HCT116 (cell line): Measurements from ENCODE around the gene VPS41. TPM values are rescaled to one million over a fixed set of nuclear protein-coding genes. Genes with fewer than 3 reads are reported as not detected.

Experiments used
- ATAC-seq: fragments of 200-7000 bp; cut with Tn5 transposase; 2 replicates; pipeline ENCODE4 v1.9.1; 2020; ENCODE audit warnings: mild to moderate bottlenecking, moderate library complexity
- BruUV-seq: library from RNA; stranded (reverse); fragments of 400-500 nt; replicated peaks from 2 replicates; lab custom pipeline; 2021; lab: Mats Ljungman, UMichigan
- CTCF ChIA-PET: fragments of 300-600 bp; sonication (Branson Sonifier 250); formaldehyde crosslinking; loops from one replicate; lab custom pipeline; 2021; ENCODE audit warnings: antibody characterized with exemption; lab: Charles Lee
- POLR2A ChIA-PET: fragments of 300-600, 350-600 bp; sonication (Branson Sonifier 250); formaldehyde crosslinking; loops from one replicate; lab custom pipeline; 2021; ENCODE audit warnings: antibody characterized with exemption; lab: Charles Lee
- RAD21 ChIA-PET, 2 experiments: fragments of 300-600 bp; sonication (Branson Sonifier 250); formaldehyde crosslinking; loops; one replicate each; lab custom pipeline; 2023; ENCODE audit warnings: low total read pairs in 2 of 2; ENCODE audit not compliant: uncharacterized antibody in 2 of 2, unreplicated experiment in 2 of 2, low non-redundant PET in 1 of 2; lab: Charles Lee
- DNase-seq: peaks from one replicate; pipeline ENCODE4 v3.0.0-alpha.2; 2010; ENCODE audit warnings: low read depth, low spot score
- H2AFZ ChIP-seq: fragments of 200-600 bp; shearing (Covaris generic), sonication (generic); 2 replicates; pipeline ENCODE4 v1.6.1; 2017; ENCODE audit warnings: low read depth, mixed run types, mixed read lengths, antibody characterized with exemption, low read length; ENCODE audit not compliant: poor library complexity, severe bottlenecking
- H3K27ac ChIP-seq: 2 replicates; pipeline ENCODE4 v1.5.1; 2012; ENCODE audit warnings: low read depth, low read length
- H3K27me3 ChIP-seq: fragments of 200-600 bp; sonication (generic); 2 replicates; pipeline ENCODE4 v1.6.1; 2016; ENCODE audit warnings: mixed run types, low read length, mixed read lengths; ENCODE audit not compliant: insufficient read depth
- H3K36me3 ChIP-seq, 2 experiments: fragments of 200-500 bp in 1 of 2; fragments of 200-600 bp in 1 of 2; sonication (Bioruptor generic) in 1 of 2; sonication (generic) in 1 of 2; 2 replicates each; pipeline versions ENCODE4 v1.5.1 to v1.6.1; 2014 to 2016; ENCODE audit warnings: low read length in 2 of 2, inconsistent platforms in 1 of 2, mixed read lengths in 1 of 2, mixed run types in 1 of 2; ENCODE audit not compliant: insufficient read depth in 2 of 2, control insufficient read depth in 1 of 2
- H3K4me1 ChIP-seq, 2 experiments: fragments of 200-600 bp in 1 of 2; sonication (generic) in 1 of 2; 2 replicates each; pipeline versions ENCODE4 v1.5.1 to v1.6.1; 2012 to 2017; ENCODE audit warnings: low read length in 2 of 2, inconsistent platforms in 1 of 2, mild to moderate bottlenecking in 1 of 2, mixed read lengths in 1 of 2, mixed run types in 1 of 2, moderate library complexity in 1 of 2; ENCODE audit not compliant: insufficient read depth in 2 of 2, control insufficient read depth in 1 of 2
- H3K4me2 ChIP-seq: fragments of 200-600 bp; sonication (generic); 2 replicates; pipeline ENCODE4 v1.6.1; 2017; ENCODE audit warnings: mixed run types, low read length, mixed read lengths
- H3K4me3 ChIP-seq, 2 experiments: fragments of 200-600 bp in 1 of 2; sonication (generic) in 1 of 2; replicated peaks in 1 of 2; 2 replicates each; pipeline ENCODE4 v1.5.1; 2011 to 2016; ENCODE audit warnings: low read length in 2 of 2, control low read depth in 1 of 2, low read depth in 1 of 2, mild to moderate bottlenecking in 1 of 2, mixed read lengths in 1 of 2, mixed run types in 1 of 2
- H3K79me2 ChIP-seq: fragments of 200-600 bp; sonication (generic); 2 replicates; pipeline ENCODE4 v1.6.1; 2017; ENCODE audit warnings: mild to moderate bottlenecking, mixed run types, low read length, moderate library complexity, mixed read lengths; ENCODE audit not compliant: insufficient read depth
- H3K9ac ChIP-seq: fragments of 200-600 bp; sonication (generic); 2 replicates; pipeline ENCODE4 v1.6.1; 2016; ENCODE audit warnings: low read length, mixed read lengths
- H3K9me2 ChIP-seq: fragments of 200-600 bp; sonication (generic), shearing (Covaris generic); 2 replicates; pipeline ENCODE4 v1.6.1; 2017; ENCODE audit warnings: mixed run types, mild to moderate bottlenecking, moderate library complexity; ENCODE audit not compliant: insufficient read depth
- H3K9me3 ChIP-seq, 2 experiments: fragments of 200-500 bp in 1 of 2; fragments of 200-600 bp in 1 of 2; sonication (Bioruptor generic) in 1 of 2; sonication (generic) in 1 of 2; 2 replicates each; pipeline ENCODE4 v1.6.1; 2014 to 2017; ENCODE audit warnings: low read length in 2 of 2, mixed read lengths in 2 of 2, inconsistent platforms in 1 of 2, low read depth in 1 of 2, mild to moderate bottlenecking in 1 of 2, mixed run types in 1 of 2, moderate library complexity in 1 of 2; ENCODE audit not compliant: control insufficient read depth in 1 of 2, insufficient read depth in 1 of 2
- H4K20me1 ChIP-seq: fragments of 200-600 bp; sonication (generic), shearing (Covaris generic); 2 replicates; pipeline ENCODE4 v1.6.1; 2017; ENCODE audit warnings: mixed run types, mild to moderate bottlenecking, moderate library complexity; ENCODE audit not compliant: insufficient read depth
- POLR2A ChIP-seq: IDR thresholded peaks from 2 replicates; pipeline ENCODE4 v1.7.0; 2011; ENCODE audit warnings: borderline replicate concordance; ENCODE audit not compliant: insufficient read depth, insufficient read length; ENCODE audit errors: extremely low read depth
- RAD21 ChIP-seq: IDR thresholded peaks from 2 replicates; pipeline ENCODE4 v1.6.1; 2012; ENCODE audit warnings: low read depth, mild to moderate bottlenecking
- SRF ChIP-seq: IDR thresholded peaks from 2 replicates; pipeline ENCODE4 v1.6.1; 2012; ENCODE audit warnings: low read depth
- intact Hi-C: fragments of 100-400 bp; cut with micrococcal nuclease; formaldehyde crosslinking; loops from 2 replicates; pipeline ENCODE4 v1.10.0; 2022
- total RNA-seq: library from RNA; stranded (reverse); gene quantifications from one replicate; pipeline ENCODE4 v1.2.1, GENCODE V29; 2021; ENCODE audit not compliant: unreplicated experiment
- TF ChIP-seq, protein P1 (sequence below): IDR thresholded peaks from 2 replicates; pipeline ENCODE4 v1.6.1; 2012; ENCODE audit warnings: low read depth

VPS41 gene
- total RNA-seq, 1 experiment from 2014 or later, result 72.2 TPM

DNA sequence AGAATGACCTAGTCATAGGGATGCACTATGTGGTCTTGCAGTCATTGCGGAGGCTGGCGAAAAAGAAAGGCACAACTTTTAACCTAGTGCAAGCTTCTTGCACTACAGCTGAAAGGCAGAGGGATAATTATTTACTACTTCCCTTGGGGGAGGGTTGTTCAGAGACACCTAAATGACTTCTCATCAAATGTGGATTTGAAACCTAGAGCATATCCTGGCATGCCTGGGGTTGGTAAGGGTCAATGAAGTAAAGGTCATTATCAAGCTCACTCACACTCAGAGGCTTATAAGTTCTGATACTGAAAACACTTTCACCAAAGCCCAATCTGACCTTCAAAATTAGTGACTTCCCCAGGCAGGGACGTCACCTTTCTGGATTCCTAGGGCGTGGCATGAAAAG lies 168.9 kb downstream of the VPS41 start:
- no peak for ATAC-seq
- 0 out of 4 replicates have a peak, but pooled peaks cover 0 to 3% of the 10 kb centered on the region in 2 experiments for H3K36me3 ChIP-seq
- TF ChIP-seq RAD21, result no peak
- TF ChIP-seq POLR2A, result no peak
- TF ChIP-seq, protein P1, sequence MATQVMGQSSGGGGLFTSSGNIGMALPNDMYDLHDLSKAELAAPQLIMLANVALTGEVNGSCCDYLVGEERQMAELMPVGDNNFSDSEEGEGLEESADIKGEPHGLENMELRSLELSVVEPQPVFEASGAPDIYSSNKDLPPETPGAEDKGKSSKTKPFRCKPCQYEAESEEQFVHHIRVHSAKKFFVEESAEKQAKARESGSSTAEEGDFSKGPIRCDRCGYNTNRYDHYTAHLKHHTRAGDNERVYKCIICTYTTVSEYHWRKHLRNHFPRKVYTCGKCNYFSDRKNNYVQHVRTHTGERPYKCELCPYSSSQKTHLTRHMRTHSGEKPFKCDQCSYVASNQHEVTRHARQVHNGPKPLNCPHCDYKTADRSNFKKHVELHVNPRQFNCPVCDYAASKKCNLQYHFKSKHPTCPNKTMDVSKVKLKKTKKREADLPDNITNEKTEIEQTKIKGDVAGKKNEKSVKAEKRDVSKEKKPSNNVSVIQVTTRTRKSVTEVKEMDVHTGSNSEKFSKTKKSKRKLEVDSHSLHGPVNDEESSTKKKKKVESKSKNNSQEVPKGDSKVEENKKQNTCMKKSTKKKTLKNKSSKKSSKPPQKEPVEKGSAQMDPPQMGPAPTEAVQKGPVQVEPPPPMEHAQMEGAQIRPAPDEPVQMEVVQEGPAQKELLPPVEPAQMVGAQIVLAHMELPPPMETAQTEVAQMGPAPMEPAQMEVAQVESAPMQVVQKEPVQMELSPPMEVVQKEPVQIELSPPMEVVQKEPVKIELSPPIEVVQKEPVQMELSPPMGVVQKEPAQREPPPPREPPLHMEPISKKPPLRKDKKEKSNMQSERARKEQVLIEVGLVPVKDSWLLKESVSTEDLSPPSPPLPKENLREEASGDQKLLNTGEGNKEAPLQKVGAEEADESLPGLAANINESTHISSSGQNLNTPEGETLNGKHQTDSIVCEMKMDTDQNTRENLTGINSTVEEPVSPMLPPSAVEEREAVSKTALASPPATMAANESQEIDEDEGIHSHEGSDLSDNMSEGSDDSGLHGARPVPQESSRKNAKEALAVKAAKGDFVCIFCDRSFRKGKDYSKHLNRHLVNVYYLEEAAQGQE, result no peak
- ChIA-PET CTCF (no interaction called here), RAD21 (no interaction called here), POLR2A (no interaction called here)
- no peaks in the 10 kb centered on the region for H4K20me1 ChIP-seq
- DNase-seq, result no peak
- no peak overlapping the region for H3K4me2 ChIP-seq
- no peak overlapping the region for H3K27ac ChIP-seq
- H3K4me3 ChIP-seq, result no peak overlapping the region
- H3K9me3 ChIP-seq, result no peaks in the 10 kb centered on the region
- no peaks in the 10 kb centered on the region for H3K4me1 ChIP-seq
- intact Hi-C loops, result no loop called here
- H3K27me3 ChIP-seq, result no peaks in the 10 kb centered on the region
- no peaks in the 10 kb centered on the region for H3K9me2 ChIP-seq
- H3K9ac ChIP-seq, result no peak overlapping the region
- H3K79me2 ChIP-seq, result no peaks in the 10 kb centered on the region
- BruUV-seq, result no TSS peak
- no peak overlapping the region for H2AFZ ChIP-seq

DNA sequence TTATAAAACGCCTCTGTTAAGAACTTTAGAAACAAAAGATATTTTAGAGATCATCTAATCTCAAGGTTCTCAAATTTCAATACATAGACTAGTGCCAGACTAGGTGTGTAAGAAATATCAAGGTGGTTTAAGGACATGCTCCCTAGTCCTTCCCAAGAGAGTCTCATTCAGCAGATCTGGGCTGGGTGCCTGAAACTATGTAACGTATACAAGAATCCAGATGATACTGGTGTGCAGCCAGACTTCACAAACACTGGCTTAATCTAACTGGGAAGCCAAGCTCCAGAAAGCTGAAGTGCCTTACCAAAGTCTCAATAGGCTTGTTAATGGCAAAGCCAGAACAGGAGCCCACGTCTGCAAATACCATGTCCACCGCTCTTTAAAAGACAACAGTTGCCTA lies 172.9 kb downstream of the VPS41 start:
- Histone ChIP-seq H2AFZ (no peak overlapping the region), H3K36me3 (no peaks in the 10 kb centered on the region), H3K9ac (no peak overlapping the region), H3K27me3 (no peaks in the 10 kb centered on the region), H3K27ac (no peak overlapping the region), H4K20me1 (no peaks in the 10 kb centered on the region), H3K9me3 (no peaks in the 10 kb centered on the region), H3K79me2 (no peaks in the 10 kb centered on the region), H3K4me3 (no peak overlapping the region), H3K9me2 (no peaks in the 10 kb centered on the region), H3K4me1 (no peaks in the 10 kb centered on the region), H3K4me2 (no peak overlapping the region)
- CTCF ChIA-PET, result no interaction called here
- intact Hi-C loops, result no loop called here
- RAD21 ChIA-PET, result no interaction called here
- ATAC-seq (no peak), DNase-seq (no peak)
- TF ChIP-seq SRF, result no peak
- POLR2A ChIA-PET, result no interaction called here
- BruUV-seq, result no TSS peak
